Activated T-helper 9 cell treated with anti-CD3 and anti-CD28 coated beads, Interleukin-2, amount 50 U/mL, for 16 hours (primary cell): Measurements from ENCODE around the gene SEC14L5.

Experiments used
- DNase-seq: peaks from one replicate; pipeline ENCODE4 v3.0.0-alpha.2; 2020; ENCODE audit warnings: low read depth

SEC14L5 gene

GRCh38 chr16:4931381-4931780 lies 26.7 kb upstream of the SEC14L5 start:
- no peak for DNase-seq

- DNase-seq = no peak
These were observed 24.7 kb upstream of the SEC14L5 start for GRCh38 chr16:4933433-4933832.

GRCh38 chr16:4933871-4934395 lies 24.2 kb upstream of the SEC14L5 start:
- DNase-seq = no peak

GRCh38 chr16:4934591-4934990 lies 23.5 kb upstream of the SEC14L5 start:
- no peak for DNase-seq

- DNase-seq = no peak
These were observed 22.8 kb upstream of the SEC14L5 start for GRCh38 chr16:4935241-4935855.

GRCh38 chr16:4936181-4936990 lies 21.7 kb upstream of the SEC14L5 start:
- no peak for DNase-seq

GRCh38 chr16:4936991-4937781 lies 20.9 kb upstream of the SEC14L5 start, which contains the start of gene PPL:
Gene PPL (minus strand): TSS chr16:4937148. CDS start chr16:4937045, 103 bp downstream.
- no peak for DNase-seq

GRCh38 chr16:4937782-4938682 lies 20.1 kb upstream of the SEC14L5 start:
- DNase-seq = no peak

GRCh38 chr16:4938683-4939030 lies 19.5 kb upstream of the SEC14L5 start:
- DNase-seq = no peak

- DNase-seq = no peak
These were observed 17.4 kb upstream of the SEC14L5 start for GRCh38 chr16:4940719-4941118.

- DNase-seq = no peak
These were observed 15.6 kb upstream of the SEC14L5 start for GRCh38 chr16:4942481-4942880.

GRCh38 chr16:4944333-4945281 lies 13.5 kb upstream of the SEC14L5 start:
- DNase-seq = no peak

GRCh38 chr16:4945560-4946502 lies 12.3 kb upstream of the SEC14L5 start:
- no peak for DNase-seq

- DNase-seq = no peak
These were observed 11.2 kb upstream of the SEC14L5 start for GRCh38 chr16:4946917-4947316.

- DNase-seq = no peak
These were observed 10.2 kb upstream of the SEC14L5 start for GRCh38 chr16:4947722-4948503.

GRCh38 chr16:4948903-4949766 lies 9.0 kb upstream of the SEC14L5 start:
- DNase-seq = no peak

GRCh38 chr16:4949986-4950385 lies 8.1 kb upstream of the SEC14L5 start:
- DNase-seq = no peak
